ENCODE measurements around the gene TAS1R3. TPM values are rescaled to one million over a fixed set of nuclear protein-coding genes. Genes with fewer than 3 reads are reported as not detected.
A peak's percentile ranks its signal among the peaks of the same experiment; 100 is the strongest.

TAS1R3 gene
- total RNA-seq, 1 donor from 2014 or later = 0.50 TPM

GRCh38 chr1:1360506-1361169, 29.6 kb downstream of the TAS1R3 start:
- FAIRE-seq (peak; percentile 41), DNase-seq (ENCODE audit: low read depth) (peak; percentile 95)
- no peak for TF ChIP-seq EZH2 (IDR thresholded peaks at IDR 0.05; ENCODE audit: insufficient read depth, low read length)
- no peak for TF ChIP-seq CTCF (IDR thresholded peaks at IDR 0.05; ENCODE audit: insufficient read depth, low read depth, low read length)
- peak overlapping the region; percentile 81 for H3K27ac Mint-ChIP-seq (ENCODE audit: unreplicated experiment)
- peak overlapping the region; percentile 17 for H3K4me3 Mint-ChIP-seq (ENCODE audit: unreplicated experiment)
- no peaks in the 10 kb centered on the region for H3K9me3 Mint-ChIP-seq (ENCODE audit: unreplicated experiment)
- H4K20me1 ChIP-seq (ENCODE audit: insufficient read depth, low read length) = peaks cover 13% of the 10 kb centered on the region
- H3K4me1 Mint-ChIP-seq (ENCODE audit: low read depth, unreplicated experiment) = peaks cover 24% of the 10 kb centered on the region
- peaks cover 24% of the 10 kb centered on the region for H3K79me2 ChIP-seq (ENCODE audit: insufficient read depth, low read length)
- peaks cover 4% of the 10 kb centered on the region for H3K36me3 Mint-ChIP-seq (ENCODE audit: low read depth, unreplicated experiment)
- H3K27me3 Mint-ChIP-seq (ENCODE audit: low read depth, unreplicated experiment) = no peaks in the 10 kb centered on the region
- peaks cover 49% of the 10 kb centered on the region for H3K4me1 ChIP-seq (ENCODE audit: insufficient read depth, low read length)
- H3K27ac ChIP-seq (ENCODE audit: low read depth, low read length) = peak overlapping the region; percentile 96
- H3K9me3 ChIP-seq (ENCODE audit: insufficient read depth, low read depth, low read length) = no peaks in the 10 kb centered on the region
- no peaks in the 10 kb centered on the region for H3K36me3 ChIP-seq (ENCODE audit: insufficient read depth, low read length)
- H3K4me3 ChIP-seq (ENCODE audit: insufficient read depth, low read depth, low read length) = peak overlapping the region; percentile 8
- H3K4me2 ChIP-seq (ENCODE audit: low read length) = peak overlapping the region; percentile 97
- no peak overlapping the region for H2AFZ ChIP-seq (ENCODE audit: low read depth, low read length)
- no peaks in the 10 kb centered on the region for H3K27me3 ChIP-seq (ENCODE audit: insufficient read depth, low read length)
- peak overlapping the region; percentile 95 for H3K9ac ChIP-seq (ENCODE audit: low read length)

GRCh38 chr1:1361233-1361981, 30.3 kb downstream of the TAS1R3 start:
- Histone ChIP-seq H3K4me1 (ENCODE audit: insufficient read depth, low read length) (peaks cover 49% of the 10 kb centered on the region), H2AFZ (ENCODE audit: low read depth, low read length) (peak overlapping the region; percentile 61), H4K20me1 (ENCODE audit: insufficient read depth, low read length) (peaks cover 13% of the 10 kb centered on the region), H3K27me3 (ENCODE audit: insufficient read depth, low read length) (no peaks in the 10 kb centered on the region), H3K79me2 (ENCODE audit: insufficient read depth, low read length) (peaks cover 19% of the 10 kb centered on the region), H3K27ac (ENCODE audit: low read depth, low read length) (peak overlapping the region; percentile 96), H3K4me2 (ENCODE audit: low read length) (peak overlapping the region; percentile 97), H3K9me3 (ENCODE audit: insufficient read depth, low read depth, low read length) (no peaks in the 10 kb centered on the region), H3K9ac (ENCODE audit: low read length) (peak overlapping the region; percentile 47), H3K36me3 (ENCODE audit: insufficient read depth, low read length) (no peaks in the 10 kb centered on the region), H3K4me3 (ENCODE audit: insufficient read depth, low read depth, low read length) (no peak overlapping the region)
- FAIRE-seq (no peak), DNase-seq (ENCODE audit: low read depth) (no peak)
- Mint-ChIP-seq H3K4me1 (ENCODE audit: low read depth, unreplicated experiment) (peaks cover 24% of the 10 kb centered on the region), H3K36me3 (ENCODE audit: low read depth, unreplicated experiment) (peaks cover 4% of the 10 kb centered on the region), H3K27me3 (ENCODE audit: low read depth, unreplicated experiment) (no peaks in the 10 kb centered on the region), H3K27ac (ENCODE audit: unreplicated experiment) (peak overlapping the region; percentile 81), H3K9me3 (ENCODE audit: unreplicated experiment) (no peaks in the 10 kb centered on the region), H3K4me3 (ENCODE audit: unreplicated experiment) (no peak overlapping the region)
- no peak for TF ChIP-seq CTCF (IDR thresholded peaks at IDR 0.05; ENCODE audit: insufficient read depth, low read depth, low read length)

All from astrocyte (in vitro differentiated cells and primary cell).